OCI-LY7 (cell line): ENCODE results near the gene HEXB.

Experiments used
- CTCF ChIP-seq: fragments of 200-600 bp; sonication (generic); conservative IDR thresholded peaks from 2 replicates; pipeline ENCODE4 v1.5.1; 2014; ENCODE audit warnings: mild to moderate bottlenecking, antibody characterized with exemption, low read length, moderate library complexity, mixed read lengths
- EZH2phosphoT487 ChIP-seq: fragments of 200-600 bp; sonication (generic); IDR thresholded peaks from 2 replicates; pipeline ENCODE4 v1.6.1; 2018; ENCODE audit warnings: low read depth, borderline replicate concordance, mild to moderate bottlenecking, mixed run types, antibody characterized with exemption, low read length, moderate library complexity, mixed read lengths

- TF ChIP-seq CTCF (no peak), EZH2phosphoT487 (no peak)
These were observed 48.5 kb upstream of the HEXB start for GRCh38 chr5:74636552-74636951.
